VCaP (cell line): ENCODE measurements around the gene TVP23B.
"Not testable (repeated sequence)": the region's sequence is repeated elsewhere in the genome, so short reads cannot be mapped to it uniquely, and the experiment has no call there.

Experiments used
- H3K27ac ChIP-seq: fragments of 450-650 bp; 2 replicates; pipeline ENCODE4 v1.5.1; 2017
- CTCF ChIP-seq: fragments of 450-650 bp; conservative IDR thresholded peaks from 2 replicates; pipeline ENCODE4 v1.5.1; 2017; ENCODE audit warnings: mild to moderate bottlenecking, moderate library complexity

The TVP23B gene

GRCh38 chr17:18772471-18772870, 8.5 kb upstream of the TVP23B start:
- H3K27ac ChIP-seq, result no peak overlapping the region
- no peak for TF ChIP-seq CTCF

DNA sequence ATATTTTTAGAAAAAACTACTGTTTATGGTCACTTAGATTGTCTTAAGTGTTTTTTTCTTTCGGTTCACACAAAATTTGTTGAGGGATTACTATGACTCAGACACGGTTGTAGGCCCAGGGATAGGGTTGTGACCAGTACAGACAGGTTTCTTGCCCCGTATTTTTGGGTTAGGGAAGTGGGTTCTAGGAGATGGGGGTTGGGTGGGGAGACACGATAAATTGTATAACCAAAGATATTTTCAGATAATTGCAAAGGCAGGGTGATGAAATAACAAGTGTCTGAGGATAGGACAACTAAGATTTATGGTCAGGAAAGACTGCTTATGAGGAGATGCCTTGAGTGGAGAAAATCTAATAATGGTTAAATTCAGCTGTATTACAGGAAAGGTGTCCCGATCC, 822 bp downstream of the TVP23B start:
- H3K27ac ChIP-seq, result not testable (repeated sequence)

DNA sequence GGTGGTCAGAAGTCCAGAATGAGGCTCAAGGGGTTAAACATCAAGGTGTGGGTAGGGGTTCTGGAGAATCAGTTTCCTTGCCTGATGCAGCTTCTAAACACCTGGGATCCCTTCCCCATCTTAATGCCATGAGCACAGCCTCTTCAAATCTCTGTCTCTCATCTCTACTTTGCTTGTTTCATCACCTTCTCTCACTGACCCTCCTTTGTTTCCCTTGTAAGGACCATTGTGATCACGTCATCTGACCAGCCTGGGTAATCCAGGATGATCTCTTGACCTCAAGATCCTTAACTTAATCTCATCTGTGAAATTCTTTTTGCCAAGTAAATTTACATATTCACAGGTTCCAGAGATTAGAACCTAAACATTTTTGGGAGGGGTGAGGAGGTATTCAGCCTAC, 5.0 kb downstream of the TVP23B start:
- H3K27ac ChIP-seq, result not testable (repeated sequence)

- not testable (repeated sequence) for H3K27ac ChIP-seq
Measured at GRCh38 chr17:18786890-18787289, 5.9 kb downstream of the TVP23B start.

GRCh38 chr17:18791402-18791801, 10.4 kb downstream of the TVP23B start:
- H3K27ac ChIP-seq, result not testable (repeated sequence)

GRCh38 chr17:18794841-18795240, 13.9 kb downstream of the TVP23B start:
- not testable (repeated sequence) for H3K27ac ChIP-seq

DNA sequence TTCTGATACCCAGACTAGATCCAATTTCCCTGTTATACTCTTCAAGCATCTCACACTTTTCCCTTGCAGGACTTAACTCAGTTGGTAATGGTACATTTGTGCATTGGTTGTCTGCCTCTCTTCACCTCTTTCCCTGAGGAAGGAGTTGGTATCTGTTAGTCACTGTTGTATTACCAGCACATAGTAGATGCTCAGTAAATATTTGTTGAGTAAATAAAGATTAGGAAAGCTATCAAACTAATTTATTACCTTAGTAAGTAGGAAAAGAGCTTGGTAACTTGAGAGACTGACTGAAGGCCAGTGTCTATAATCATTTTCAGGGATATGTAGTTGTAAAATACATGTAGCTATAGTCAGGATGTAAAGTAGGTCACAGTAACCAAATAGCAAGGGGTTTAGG, 15.9 kb downstream of the TVP23B start:
- not testable (repeated sequence) for H3K27ac ChIP-seq

- H3K27ac ChIP-seq, result not testable (repeated sequence)
Measured at GRCh38 chr17:18803458-18804245, 22.7 kb downstream of the TVP23B start.

DNA sequence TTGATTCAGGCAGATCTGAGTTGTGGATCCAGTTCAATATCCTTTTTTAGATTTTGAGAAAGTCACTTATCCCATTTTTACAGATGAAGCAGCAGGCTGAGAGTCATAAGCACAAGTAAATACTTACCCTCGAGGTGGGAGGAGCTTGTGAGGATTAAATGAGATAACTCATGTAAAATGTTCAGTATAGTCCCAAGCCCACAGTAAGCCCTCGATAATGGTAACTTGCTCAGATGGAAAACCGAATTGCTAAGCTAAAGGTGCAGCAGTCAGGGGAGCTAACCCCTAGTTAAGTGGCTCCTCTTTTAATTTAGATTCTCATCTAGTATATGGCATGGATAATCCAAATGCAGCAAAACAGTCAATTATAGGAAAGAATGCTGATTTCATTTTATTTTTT, 34.9 kb downstream of the TVP23B start:
- H3K27ac ChIP-seq, result not testable (repeated sequence)

DNA sequence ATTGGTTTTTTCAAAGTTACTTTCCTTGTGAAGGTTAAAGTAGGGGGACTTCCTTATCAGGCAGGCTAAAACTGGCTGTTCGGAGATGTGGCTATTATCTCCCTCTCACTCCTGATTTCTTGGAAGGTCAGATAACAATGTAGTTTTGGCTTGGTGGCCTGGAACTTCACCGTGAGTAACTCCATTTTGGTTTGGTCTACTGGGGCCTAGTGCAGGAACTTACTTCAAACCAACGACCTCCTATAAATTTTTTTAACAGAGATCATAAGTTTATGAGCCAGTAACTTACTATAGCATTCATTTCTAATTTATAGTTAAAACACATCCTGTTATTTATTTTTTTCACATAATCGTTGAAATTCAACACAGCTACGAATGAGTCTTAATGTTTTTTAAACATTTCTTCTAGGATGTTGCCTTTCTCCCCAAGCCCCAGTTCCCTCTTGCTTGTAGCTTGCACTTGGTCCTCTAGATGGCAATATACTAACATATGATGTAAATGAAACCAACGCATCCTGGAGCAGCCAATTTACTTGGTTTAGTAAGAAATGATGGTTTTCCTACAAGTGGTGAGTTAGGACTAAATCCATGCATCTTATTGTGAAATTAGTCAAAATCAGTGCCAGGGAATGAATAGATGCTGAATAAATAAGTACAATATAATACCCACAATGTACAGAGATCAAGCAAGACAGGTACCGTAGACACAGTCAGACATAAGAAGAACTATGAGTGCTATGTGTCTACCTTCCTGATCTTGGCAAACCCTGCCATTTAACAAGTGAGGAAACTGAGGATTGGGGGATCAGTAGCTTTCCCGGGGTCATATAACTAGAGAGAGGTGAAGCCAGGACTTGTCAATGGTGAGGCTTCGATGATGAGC, 35.7 kb downstream of the TVP23B start:
- peak overlapping the region; percentile 50; the same call in 1 of the 2 replicates for H3K27ac ChIP-seq
- TF ChIP-seq CTCF, result peak; percentile 72

GRCh38 chr17:18821430-18821829, 40.4 kb downstream of the TVP23B start:
- not testable (repeated sequence) for H3K27ac ChIP-seq

DNA sequence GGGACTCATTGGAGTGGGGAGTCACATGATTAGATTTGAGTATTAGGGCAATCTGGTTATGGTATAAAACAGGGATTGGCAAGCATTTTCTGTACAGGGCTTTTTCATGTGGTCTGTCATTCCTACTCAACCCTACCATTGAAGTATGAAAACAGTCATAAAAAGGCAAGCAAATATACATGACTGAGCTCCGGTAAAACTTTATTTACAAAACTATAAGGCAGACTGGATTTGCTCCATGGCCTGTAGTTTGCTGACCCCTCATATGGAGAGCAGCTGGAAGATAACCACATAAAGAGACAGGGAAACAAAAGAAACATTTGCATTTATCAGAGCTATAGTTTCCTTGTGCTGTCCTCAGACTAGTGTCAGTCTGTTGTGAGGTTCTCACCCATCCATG, 46.6 kb downstream of the TVP23B start:
- H3K27ac ChIP-seq, result not testable (repeated sequence)

- no peak overlapping the region for H3K27ac ChIP-seq
- no peak for TF ChIP-seq CTCF
Measured at GRCh38 chr17:18848501-18848900, 67.5 kb downstream of the TVP23B start.
